ENCODE results near the gene LRG1. TPM values are rescaled to one million over a fixed set of nuclear protein-coding genes. Genes with fewer than 3 reads are reported as not detected.

The LRG1 gene
- total and polyA plus RNA-seq, 4 donors: 14.4 to 56.7 (median 15.6) TPM

DNA sequence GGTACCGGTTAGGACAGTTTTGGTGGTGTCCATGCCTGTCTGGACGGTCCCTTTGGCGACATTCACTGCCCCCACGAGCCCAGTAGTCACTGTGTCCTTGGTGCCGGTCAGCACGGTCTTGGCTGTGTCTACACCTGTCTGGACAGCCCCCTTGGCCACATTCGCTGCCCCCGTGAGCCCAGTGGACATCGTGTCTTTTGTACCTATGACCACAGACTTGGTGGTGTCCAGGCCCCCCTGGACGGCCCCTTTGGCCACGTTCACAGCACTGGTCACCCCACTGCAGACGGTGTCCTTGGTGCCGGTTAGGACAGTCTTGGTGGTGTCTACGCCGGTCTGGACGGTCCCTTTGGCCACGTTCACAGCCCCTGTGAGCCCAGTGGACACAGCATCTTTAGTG, 27.8 kb downstream of the LRG1 start:
- no peak for ATAC-seq (ENCODE audit: insufficient read depth, low FRiP score)
- 89 to 91% methylated on average over 17 of the region's 17 CpGs for WGBS, 2 donors
- no peak for DNase-seq
- TF ChIP-seq, protein P1, sequence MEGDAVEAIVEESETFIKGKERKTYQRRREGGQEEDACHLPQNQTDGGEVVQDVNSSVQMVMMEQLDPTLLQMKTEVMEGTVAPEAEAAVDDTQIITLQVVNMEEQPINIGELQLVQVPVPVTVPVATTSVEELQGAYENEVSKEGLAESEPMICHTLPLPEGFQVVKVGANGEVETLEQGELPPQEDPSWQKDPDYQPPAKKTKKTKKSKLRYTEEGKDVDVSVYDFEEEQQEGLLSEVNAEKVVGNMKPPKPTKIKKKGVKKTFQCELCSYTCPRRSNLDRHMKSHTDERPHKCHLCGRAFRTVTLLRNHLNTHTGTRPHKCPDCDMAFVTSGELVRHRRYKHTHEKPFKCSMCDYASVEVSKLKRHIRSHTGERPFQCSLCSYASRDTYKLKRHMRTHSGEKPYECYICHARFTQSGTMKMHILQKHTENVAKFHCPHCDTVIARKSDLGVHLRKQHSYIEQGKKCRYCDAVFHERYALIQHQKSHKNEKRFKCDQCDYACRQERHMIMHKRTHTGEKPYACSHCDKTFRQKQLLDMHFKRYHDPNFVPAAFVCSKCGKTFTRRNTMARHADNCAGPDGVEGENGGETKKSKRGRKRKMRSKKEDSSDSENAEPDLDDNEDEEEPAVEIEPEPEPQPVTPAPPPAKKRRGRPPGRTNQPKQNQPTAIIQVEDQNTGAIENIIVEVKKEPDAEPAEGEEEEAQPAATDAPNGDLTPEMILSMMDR (IDR thresholded peaks at IDR 0.05; ENCODE audit: control extremely low read depth, extremely low read depth): no peak
- Histone ChIP-seq H3K9me3 (ENCODE audit: control insufficient read depth in 4 of 4, insufficient read depth in 3 of 4, low read length in 3 of 4) (no peaks in the 10 kb centered on the region), H3K27me3 (ENCODE audit: control insufficient read depth in 3 of 3, insufficient read depth in 3 of 3, low read length in 2 of 3) (no peaks in the 10 kb centered on the region), H3K4me3 (no peak overlapping the region), H3K27ac (ENCODE audit: low read depth in 1 of 2, low read length in 1 of 2) (no peak overlapping the region), H3K36me3 (ENCODE audit: control insufficient read depth in 4 of 4, insufficient read depth in 4 of 4, low read length in 4 of 4) (no peaks in the 10 kb centered on the region), H3K4me1 (ENCODE audit: control insufficient read depth in 5 of 5, insufficient read depth in 5 of 5, low read length in 5 of 5) (no peaks in the 10 kb centered on the region), H3K9ac (ENCODE audit: insufficient read depth in 1 of 2, low read length in 2 of 2) (no peak overlapping the region)

DNA sequence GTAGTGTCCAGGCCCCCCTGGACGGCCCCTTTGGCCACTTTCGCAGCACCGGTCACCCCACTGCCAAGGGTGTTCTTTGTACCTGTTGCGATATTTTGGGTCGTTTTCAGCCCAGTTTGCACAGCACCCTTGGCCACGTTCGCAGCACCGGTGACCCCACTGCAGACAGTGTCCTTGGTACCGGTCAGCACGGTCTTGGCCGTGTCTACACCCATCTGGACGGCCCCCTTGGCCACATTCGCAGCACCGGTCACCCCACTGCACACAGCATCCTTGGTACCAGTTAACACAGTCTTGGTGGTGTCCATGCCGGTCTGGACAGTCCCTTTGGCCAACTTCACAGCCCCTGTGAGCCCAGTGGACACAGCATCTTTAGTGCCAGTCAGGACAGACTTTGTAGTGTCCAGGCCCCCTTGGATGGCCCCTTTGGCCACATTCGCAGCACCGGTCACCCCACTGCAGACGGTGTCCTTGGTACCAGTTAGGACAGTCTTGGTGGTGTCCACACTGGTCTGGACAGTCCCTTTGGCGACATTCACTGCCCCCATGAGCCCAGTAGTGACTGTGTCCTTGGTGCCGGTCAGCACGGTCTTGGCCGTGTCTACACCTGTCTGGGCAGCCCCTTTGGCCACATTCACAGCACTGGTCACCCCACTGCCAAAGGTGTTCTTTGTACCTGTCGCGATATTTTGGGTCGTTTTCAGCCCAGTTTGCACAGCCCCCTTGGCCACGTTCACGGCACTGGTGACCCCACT, 28.4 kb downstream of the LRG1 start:
- H3K4me3 ChIP-seq: no peak overlapping the region
- ATAC-seq (ENCODE audit: insufficient read depth, low FRiP score) (no peak), DNase-seq (no peak)
- H3K27ac ChIP-seq (ENCODE audit: low read depth in 1 of 2, low read length in 1 of 2): no peak overlapping the region
- H3K4me1 ChIP-seq (ENCODE audit: control insufficient read depth in 5 of 5, insufficient read depth in 5 of 5, low read length in 5 of 5): no peaks in the 10 kb centered on the region
- WGBS, 2 donors: 89 to 93% methylated on average over 25 to 27 of the region's 27 CpGs
- H3K9me3 ChIP-seq (ENCODE audit: control insufficient read depth in 4 of 4, insufficient read depth in 3 of 4, low read length in 3 of 4): no peaks in the 10 kb centered on the region
- no peaks in the 10 kb centered on the region for H3K27me3 ChIP-seq (ENCODE audit: control insufficient read depth in 3 of 3, insufficient read depth in 3 of 3, low read length in 2 of 3)
- TF ChIP-seq, protein P1 (IDR thresholded peaks at IDR 0.05; ENCODE audit: control extremely low read depth, extremely low read depth): no peak
- no peak overlapping the region for H3K9ac ChIP-seq (ENCODE audit: insufficient read depth in 1 of 2, low read length in 2 of 2)
- no peaks in the 10 kb centered on the region for H3K36me3 ChIP-seq (ENCODE audit: control insufficient read depth in 4 of 4, insufficient read depth in 4 of 4, low read length in 4 of 4)

DNA sequence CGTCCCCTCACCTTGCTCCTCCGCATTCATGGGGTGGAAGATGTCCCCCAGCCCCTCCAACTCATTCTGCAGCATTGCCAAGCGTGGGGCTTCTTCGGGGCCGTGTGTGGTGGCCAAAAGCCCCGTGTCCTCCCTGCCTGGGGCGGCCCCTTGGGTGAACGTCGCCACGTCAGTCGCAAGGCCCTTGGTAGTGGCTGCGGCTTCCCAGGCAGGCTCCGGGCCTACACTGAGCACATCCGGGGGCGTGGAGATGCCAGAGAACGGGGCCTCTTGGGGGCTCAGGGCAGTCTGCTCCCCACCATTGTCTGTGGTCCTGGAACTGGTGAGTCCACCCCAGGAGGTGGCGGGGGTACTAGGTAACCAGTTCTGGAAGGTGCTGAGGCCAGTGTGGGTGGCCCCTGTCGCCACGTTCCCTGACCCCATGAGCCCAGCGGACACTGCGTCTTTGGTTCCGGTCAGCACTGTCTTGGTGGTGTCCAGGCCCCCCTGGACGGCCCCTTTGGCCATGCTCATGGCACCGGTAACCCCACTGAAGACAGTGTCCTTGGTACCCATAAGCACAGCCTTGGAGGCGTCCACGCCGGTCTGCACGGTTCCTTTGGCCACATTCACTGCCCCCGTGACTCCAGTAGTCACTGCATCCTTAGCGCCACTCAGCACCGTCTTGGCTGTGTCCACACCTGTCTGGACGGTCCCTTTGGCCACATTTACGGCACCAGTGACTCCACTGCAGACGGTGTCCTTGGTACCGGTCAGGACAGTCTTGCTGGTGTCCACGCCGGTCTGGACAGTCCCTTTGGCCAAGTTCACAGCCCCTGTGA, 29.2 kb downstream of the LRG1 start:
- ATAC-seq (ENCODE audit: insufficient read depth, low FRiP score): no peak
- H3K9ac ChIP-seq (ENCODE audit: insufficient read depth in 1 of 2, low read length in 2 of 2): no peak overlapping the region
- H3K27ac ChIP-seq (ENCODE audit: low read depth in 1 of 2, low read length in 1 of 2): no peak overlapping the region
- no peaks in the 10 kb centered on the region for H3K27me3 ChIP-seq (ENCODE audit: control insufficient read depth in 3 of 3, insufficient read depth in 3 of 3, low read length in 2 of 3)
- no peaks in the 10 kb centered on the region for H3K4me1 ChIP-seq (ENCODE audit: control insufficient read depth in 5 of 5, insufficient read depth in 5 of 5, low read length in 5 of 5)
- TF ChIP-seq, protein P1 (IDR thresholded peaks at IDR 0.05; ENCODE audit: control extremely low read depth, extremely low read depth): no peak
- 88% methylated on average over 37 of the region's 37 CpGs for WGBS, 2 donors
- no peak overlapping the region for H3K4me3 ChIP-seq
- no peaks in the 10 kb centered on the region for H3K9me3 ChIP-seq (ENCODE audit: control insufficient read depth in 4 of 4, insufficient read depth in 3 of 4, low read length in 3 of 4)
- H3K36me3 ChIP-seq (ENCODE audit: control insufficient read depth in 4 of 4, insufficient read depth in 4 of 4, low read length in 4 of 4): peaks cover 0 to 2% (median 0%) of the 10 kb centered on the region in 4 donors
- DNase-seq: no peak

Data from lung (tissue), 12 donors.